Natural killer cell (primary cell): ENCODE results near the gene PPP1R14D. TPM values are rescaled to one million over a fixed set of nuclear protein-coding genes. Genes with fewer than 3 reads are reported as not detected.

Experiments
- ATAC-seq, 3 donors: fragments of 150-1000 bp in 2 of 3; fragments of 200-7000 bp in 1 of 3; cut with Tn5 transposase; 1 replicate in 1 of 3; 2 replicates in 2 of 3; pipeline ENCODE4 v1.10.0; 2021; ENCODE audit warnings: mild to moderate bottlenecking in 2 of 3, moderate library complexity in 2 of 3
- DNase-seq, 2 donors: peaks; one replicate each; pipeline versions ENCODE4 v3.0.0 to v3.0.0-alpha.2; 2013 to 2021; ENCODE audit warnings: mixed read lengths in 1 of 2
- H3K27ac ChIP-seq: one replicate; pipeline ENCODE4 v1.5.1; 2013; ENCODE audit warnings: mild to moderate bottlenecking, low read length
- H3K27me3 ChIP-seq: one replicate; pipeline ENCODE4 v1.6.1; 2013; ENCODE audit warnings: low read length; ENCODE audit not compliant: control insufficient read depth, insufficient read depth
- H3K36me3 ChIP-seq: one replicate; pipeline ENCODE4 v1.6.1; 2013; ENCODE audit warnings: low read length; ENCODE audit not compliant: control insufficient read depth, insufficient read depth
- H3K4me1 ChIP-seq: one replicate; pipeline ENCODE4 v1.6.1; 2013; ENCODE audit warnings: low read length; ENCODE audit not compliant: control insufficient read depth, insufficient read depth
- H3K4me3 ChIP-seq: one replicate; pipeline ENCODE4 v1.5.1; 2013; ENCODE audit warnings: low read length
- H3K9me3 ChIP-seq: one replicate; pipeline ENCODE4 v1.6.1; 2013; ENCODE audit warnings: low read length; ENCODE audit not compliant: control insufficient read depth, insufficient read depth
- H3K27ac Mint-ChIP-seq, 2 donors: one replicate each; pipeline ENCODE4 v1.8.0; 2022; ENCODE audit warnings: mild to moderate bottlenecking in 2 of 2, mixed read lengths in 2 of 2, moderate library complexity in 1 of 2
- H3K27me3 Mint-ChIP-seq, 2 donors: one replicate each; pipeline ENCODE4 v1.8.0; 2022; ENCODE audit warnings: low read depth in 2 of 2, mixed read lengths in 2 of 2
- H3K36me3 Mint-ChIP-seq: one replicate; pipeline ENCODE4 v1.8.0; 2022; ENCODE audit warnings: mixed read lengths
- H3K4me1 Mint-ChIP-seq, 2 donors: one replicate each; pipeline ENCODE4 v1.8.0; 2022; ENCODE audit warnings: mixed read lengths in 2 of 2
- H3K4me3 Mint-ChIP-seq: one replicate; pipeline ENCODE4 v1.8.0; 2022; ENCODE audit warnings: mild to moderate bottlenecking, moderate library complexity, mixed read lengths
- H3K9me3 Mint-ChIP-seq, 2 donors: one replicate each; pipeline ENCODE4 v1.8.0; 2022; ENCODE audit warnings: mixed read lengths in 2 of 2
- CTCF ChIP-seq: fragments of 200-600 bp; IDR thresholded peaks from one replicate; pipeline ENCODE4 v1.8.0; 2022; ENCODE audit warnings: antibody characterized with exemption
- WGBS: methylation state at CpG from one replicate; pipeline ENCODE4 v1.1.7; 2013; ENCODE audit warnings: missing lambda C conversion rate; ENCODE audit not compliant: insufficient coverage; 5-methylcytosine and 5-hydroxymethylcytosine counted together
- intact Hi-C: fragments of 100-400 bp; cut with micrococcal nuclease; formaldehyde crosslinking; loops from one replicate; pipeline ENCODE4 v1.14.2; 2022
- total RNA-seq, 4 donors: library from RNA; stranded (reverse); fragments of 120-200 nt in 1 of 4; gene quantifications; one replicate each; pipeline versions ENCODE4 v1.2.3 to v1.2.4, GENCODE V29; 2013 to 2022

PPP1R14D gene
- total RNA-seq, 3 donors from 2014 or later (not counting 1 experiment from before 2014, with no cell fraction given) = not detected

- Histone ChIP-seq H3K4me1 (peaks cover 26% of the 10 kb centered on the region), H3K4me3 (no peak overlapping the region), H3K36me3 (peaks cover 7% of the 10 kb centered on the region), H3K27ac (no peak overlapping the region), H3K9me3 (no peaks in the 10 kb centered on the region), H3K27me3 (no peaks in the 10 kb centered on the region)
- Mint-ChIP-seq H3K36me3 (no peaks in the 10 kb centered on the region), H3K27me3 (no peaks in the 10 kb centered on the region), H3K9me3 (no peaks in the 10 kb centered on the region), H3K4me1 (peaks cover 31 to 32% of the 10 kb centered on the region in 2 donors), H3K4me3 (no peak overlapping the region), H3K27ac (peak overlapping the region; percentile 3 to 75)
- DNase-seq (no peak), ATAC-seq (no peak)
- TF ChIP-seq CTCF = no peak
- intact Hi-C loops = no loop called here
- WGBS = 89% methylated on average over 5 of the region's 5 CpGs
Measured at GRCh38 chr15:40789119-40789518, 39.4 kb downstream of the PPP1R14D start.

DNA sequence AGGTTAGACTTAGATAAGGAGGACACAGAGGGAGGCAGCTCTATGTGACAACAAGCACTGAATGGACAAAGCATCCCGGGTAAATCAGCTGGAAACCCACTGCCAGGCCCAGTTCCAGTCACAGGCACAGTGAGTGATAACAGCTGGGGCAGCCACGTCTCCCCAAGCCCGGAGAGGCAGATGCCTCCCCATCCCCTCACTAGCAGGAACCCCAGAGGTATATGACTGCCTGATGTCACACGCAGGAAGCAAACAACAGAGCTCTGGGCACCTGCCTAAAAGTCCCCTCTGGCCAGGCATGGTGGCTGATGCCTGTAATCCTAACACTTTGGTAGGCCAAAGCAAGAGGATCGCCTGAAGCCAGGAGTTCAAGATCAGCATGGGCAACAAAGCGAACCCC is 40.5 kb downstream of the PPP1R14D start:
- Histone ChIP-seq H3K9me3 (no peaks in the 10 kb centered on the region), H3K27ac (peak overlapping the region; percentile 56), H3K36me3 (peaks cover 7% of the 10 kb centered on the region), H3K27me3 (no peaks in the 10 kb centered on the region), H3K4me3 (no peak overlapping the region), H3K4me1 (peaks cover 26% of the 10 kb centered on the region)
- intact Hi-C loops = no loop called here
- Mint-ChIP-seq H3K27me3 (no peaks in the 10 kb centered on the region), H3K4me1 (peaks cover 31 to 35% of the 10 kb centered on the region in 2 donors), H3K27ac (peak overlapping the region; percentile 79 to 87), H3K9me3 (no peaks in the 10 kb centered on the region), H3K4me3 (no peak overlapping the region), H3K36me3 (no peaks in the 10 kb centered on the region)
- 82% methylated on average over 6 of the region's 6 CpGs for WGBS
- ATAC-seq = peak in 1 of 3 donors; percentile 21
- no peak for TF ChIP-seq CTCF
- DNase-seq = no peak

GRCh38 chr15:40787344-40787841 is 41.1 kb downstream of the PPP1R14D start:
- no peak overlapping the region for H3K4me3 ChIP-seq
- H3K27ac ChIP-seq = peak overlapping the region; percentile 56
- peaks cover 5% of the 10 kb centered on the region for H3K36me3 ChIP-seq
- intact Hi-C loops = no loop called here
- WGBS = 12% methylated on average over 4 of the region's 4 CpGs
- no peaks in the 10 kb centered on the region for H3K27me3 ChIP-seq
- DNase-seq (peak in 1 of 2 donors; percentile 63), ATAC-seq (peak; percentile 46 to 54 (median 53))
- H3K9me3 ChIP-seq = no peaks in the 10 kb centered on the region
- Mint-ChIP-seq H3K9me3 (no peaks in the 10 kb centered on the region), H3K4me3 (peak overlapping the region; percentile 32), H3K27me3 (no peaks in the 10 kb centered on the region), H3K4me1 (peaks cover 36 to 40% of the 10 kb centered on the region in 2 donors), H3K36me3 (no peaks in the 10 kb centered on the region), H3K27ac (peak overlapping the region; percentile 79 to 87)
- TF ChIP-seq CTCF = no peak
- peaks cover 26% of the 10 kb centered on the region for H3K4me1 ChIP-seq

DNA sequence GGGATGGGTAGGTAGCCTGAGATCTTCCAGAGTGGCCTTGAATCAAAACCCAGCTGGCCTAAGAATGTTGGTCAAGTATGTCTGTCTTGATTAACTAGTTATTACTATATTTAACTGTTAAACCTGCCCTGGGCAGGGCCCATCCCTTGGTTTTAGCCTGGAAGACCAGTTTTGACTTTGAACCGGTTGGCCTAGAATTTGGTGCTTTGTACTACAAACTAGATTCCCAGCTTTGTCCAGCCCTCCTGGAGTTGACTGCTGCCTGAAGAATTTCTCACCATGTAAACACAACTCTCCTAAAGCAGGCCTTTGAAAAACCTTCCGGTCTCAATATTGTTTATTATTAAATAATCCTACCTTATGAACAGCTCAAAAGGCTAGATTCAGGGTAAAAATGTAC is 42.7 kb downstream of the PPP1R14D start:
- H3K27me3 Mint-ChIP-seq = no peaks in the 10 kb centered on the region
- DNase-seq (no peak), ATAC-seq (no peak)
- H3K36me3 Mint-ChIP-seq = no peaks in the 10 kb centered on the region
- no peak overlapping the region for H3K4me3 ChIP-seq
- H3K9me3 Mint-ChIP-seq = no peaks in the 10 kb centered on the region
- H3K9me3 ChIP-seq = no peaks in the 10 kb centered on the region
- no peaks in the 10 kb centered on the region for H3K27me3 ChIP-seq
- H3K36me3 ChIP-seq = no peaks in the 10 kb centered on the region
- peak overlapping the region in 1 of 2 donors; percentile 79 for H3K27ac Mint-ChIP-seq
- WGBS = 100% methylated on average over 1 of the region's 2 CpGs
- intact Hi-C loops = no loop called here
- peaks cover 26% of the 10 kb centered on the region for H3K4me1 ChIP-seq
- TF ChIP-seq CTCF = no peak
- H3K27ac ChIP-seq = no peak overlapping the region
- H3K4me3 Mint-ChIP-seq = no peak overlapping the region
- H3K4me1 Mint-ChIP-seq = peaks cover 37 to 38% of the 10 kb centered on the region in 2 donors
